Memory B cell (primary cell): ENCODE data around the gene TFEB.

Source experiments
- ATAC-seq: fragments of 150-1000 bp; cut with Tn5 transposase; 2 replicates; pipeline ENCODE4 v1.10.0; 2021; ENCODE audit warnings: low read depth, mild to moderate bottlenecking, moderate library complexity
- DNase-seq, 2 donors: peaks; one replicate each; pipeline ENCODE4 v3.0.0; 2022; ENCODE audit warnings: low spot score in 2 of 2
- H3K27ac Mint-ChIP-seq: one replicate; pipeline ENCODE4 v1.8.0; 2022; ENCODE audit warnings: mild to moderate bottlenecking, moderate library complexity, mixed read lengths
- H3K27me3 Mint-ChIP-seq: one replicate; pipeline ENCODE4 v1.8.0; 2022; ENCODE audit warnings: mixed read lengths
- H3K36me3 Mint-ChIP-seq: one replicate; pipeline ENCODE4 v1.8.0; 2022; ENCODE audit warnings: mild to moderate bottlenecking, mixed read lengths
- H3K4me1 Mint-ChIP-seq: one replicate; pipeline ENCODE4 v1.8.0; 2022; ENCODE audit warnings: mixed read lengths
- H3K4me3 Mint-ChIP-seq: one replicate; pipeline ENCODE4 v1.8.0; 2022; ENCODE audit warnings: mild to moderate bottlenecking, moderate library complexity, mixed read lengths
- H3K9me3 Mint-ChIP-seq: one replicate; pipeline ENCODE4 v1.8.0; 2022; ENCODE audit warnings: mixed read lengths

Gene TFEB

DNA sequence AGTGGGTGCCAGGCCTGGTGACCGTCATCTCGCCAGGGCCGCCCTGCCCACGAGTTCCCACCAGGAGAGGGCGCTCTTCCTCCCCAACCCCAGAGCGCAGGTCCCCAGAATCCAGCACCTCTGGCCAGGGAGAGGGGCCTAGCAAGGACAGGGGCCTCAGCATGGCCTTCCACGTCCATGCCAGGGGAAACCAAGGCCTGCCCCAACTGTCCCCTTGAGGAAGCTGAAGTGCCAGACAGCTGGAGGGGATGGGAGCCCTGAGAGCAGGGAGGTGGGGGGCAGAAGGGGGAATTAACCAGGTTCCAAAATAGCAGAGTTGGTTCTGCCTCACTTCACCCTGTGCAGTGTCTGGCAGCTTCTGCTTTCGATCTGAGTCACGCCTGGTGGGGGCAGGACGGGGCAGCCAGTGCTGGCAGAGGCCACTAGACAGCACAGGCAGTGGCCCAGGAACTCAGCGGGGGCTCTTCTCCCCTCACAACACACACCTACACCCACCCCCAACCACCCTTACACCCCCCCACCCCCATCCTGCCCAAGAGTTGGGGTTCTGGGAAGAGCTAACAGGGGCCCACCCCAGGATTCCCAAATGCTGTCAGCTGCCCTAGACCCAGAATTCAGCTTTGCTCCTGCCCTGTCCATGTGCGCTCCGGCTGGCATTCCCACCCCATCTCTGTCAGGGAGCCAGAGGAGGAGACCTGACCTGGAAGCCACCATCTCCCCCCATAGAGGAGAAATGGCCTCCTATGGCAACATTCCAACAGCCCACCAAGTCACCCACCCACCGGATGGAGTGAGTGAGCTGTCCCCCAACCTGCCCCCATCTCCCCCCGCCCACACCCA is 29.2 kb downstream of the TFEB start:
- peak; percentile 86 for DNase-seq

DNA sequence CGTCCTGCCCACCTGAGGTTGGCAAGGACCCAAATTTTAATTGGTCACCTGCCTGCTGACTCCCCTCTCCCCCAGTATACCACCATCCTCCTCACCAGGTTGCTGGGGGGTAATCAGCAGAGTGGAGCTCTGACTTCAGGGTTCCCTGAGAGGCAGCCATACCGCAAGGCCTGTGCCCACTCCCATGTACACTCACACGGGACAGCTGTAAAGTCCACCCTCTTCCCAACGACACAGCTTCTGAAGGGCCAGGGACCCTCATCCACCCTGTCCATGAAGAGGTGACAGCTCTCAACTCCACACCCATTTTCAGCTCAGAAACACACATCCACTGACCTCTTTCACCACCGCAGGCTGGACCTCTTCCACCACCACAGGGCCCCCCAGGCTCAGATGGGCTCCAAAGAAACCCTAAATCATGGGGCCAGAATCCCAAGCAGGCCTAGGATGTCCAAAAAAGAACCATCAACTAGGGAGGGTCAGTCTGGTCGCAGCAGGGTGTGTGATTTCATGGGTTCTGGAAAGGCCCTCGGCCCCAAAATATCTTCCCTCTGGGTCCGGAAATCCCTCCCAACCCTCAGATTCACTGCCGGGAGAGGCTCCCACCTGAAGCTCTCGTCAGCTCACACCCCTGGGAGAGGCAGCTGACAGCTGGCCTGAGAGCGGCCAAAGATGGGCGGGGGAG is 30.0 kb downstream of the TFEB start:
- Mint-ChIP-seq H3K4me1 (peaks cover 76% of the 10 kb centered on the region), H3K27me3 (no peaks in the 10 kb centered on the region), H3K9me3 (no peaks in the 10 kb centered on the region), H3K4me3 (peak overlapping the region; percentile 94), H3K27ac (peak overlapping the region; percentile 96), H3K36me3 (peaks cover 20% of the 10 kb centered on the region)
- ATAC-seq, result no peak
- DNase-seq, result no peak

More for the DNA sequence above, 29.2 kb downstream of the TFEB start:
- Mint-ChIP-seq H3K36me3 (peaks cover 24% of the 10 kb centered on the region), H3K4me1 (peaks cover 75% of the 10 kb centered on the region), H3K4me3 (peak overlapping the region; percentile 94), H3K9me3 (no peaks in the 10 kb centered on the region), H3K27ac (peak overlapping the region; percentile 96), H3K27me3 (no peaks in the 10 kb centered on the region)
- peak; percentile 92 for ATAC-seq

- peak overlapping the region; percentile 96 for H3K27ac Mint-ChIP-seq
Observed at GRCh38 chr6:41704656-41705310, 30.6 kb downstream of the TFEB start.

DNA sequence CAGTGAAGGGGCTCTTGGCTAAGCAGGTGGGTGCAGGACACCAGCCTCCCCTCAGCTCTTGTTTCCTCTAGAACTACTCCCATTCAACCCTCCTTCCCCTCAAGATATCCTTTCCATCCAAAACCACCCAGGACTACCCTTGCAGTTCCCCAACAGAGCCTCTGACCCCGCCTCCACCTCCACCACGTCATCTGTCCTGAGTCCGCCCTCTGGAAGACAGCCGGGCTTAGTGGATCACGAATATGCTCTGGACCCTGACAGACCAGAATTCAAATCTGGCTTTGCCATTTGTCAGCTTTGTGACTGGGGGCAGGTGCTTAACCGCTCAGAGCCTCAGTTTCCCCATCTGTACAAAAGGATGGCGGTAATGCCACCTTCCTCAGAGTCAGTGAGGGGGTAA is 31.4 kb downstream of the TFEB start:
- Mint-ChIP-seq H3K9me3 (no peaks in the 10 kb centered on the region), H3K4me3 (peak overlapping the region; percentile 94), H3K4me1 (peaks cover 78% of the 10 kb centered on the region), H3K27ac (peak overlapping the region; percentile 96), H3K36me3 (peaks cover 12% of the 10 kb centered on the region), H3K27me3 (no peaks in the 10 kb centered on the region)
- DNase-seq (no peak), ATAC-seq (no peak)

More at GRCh38 chr6:41704656-41705310, 30.6 kb downstream of the TFEB start:
- Mint-ChIP-seq H3K9me3 (no peaks in the 10 kb centered on the region), H3K27me3 (no peaks in the 10 kb centered on the region), H3K36me3 (peaks cover 16% of the 10 kb centered on the region), H3K4me1 (peaks cover 76% of the 10 kb centered on the region), H3K4me3 (peak overlapping the region; percentile 94)
- ATAC-seq, result no peak
- DNase-seq, result no peak

DNA sequence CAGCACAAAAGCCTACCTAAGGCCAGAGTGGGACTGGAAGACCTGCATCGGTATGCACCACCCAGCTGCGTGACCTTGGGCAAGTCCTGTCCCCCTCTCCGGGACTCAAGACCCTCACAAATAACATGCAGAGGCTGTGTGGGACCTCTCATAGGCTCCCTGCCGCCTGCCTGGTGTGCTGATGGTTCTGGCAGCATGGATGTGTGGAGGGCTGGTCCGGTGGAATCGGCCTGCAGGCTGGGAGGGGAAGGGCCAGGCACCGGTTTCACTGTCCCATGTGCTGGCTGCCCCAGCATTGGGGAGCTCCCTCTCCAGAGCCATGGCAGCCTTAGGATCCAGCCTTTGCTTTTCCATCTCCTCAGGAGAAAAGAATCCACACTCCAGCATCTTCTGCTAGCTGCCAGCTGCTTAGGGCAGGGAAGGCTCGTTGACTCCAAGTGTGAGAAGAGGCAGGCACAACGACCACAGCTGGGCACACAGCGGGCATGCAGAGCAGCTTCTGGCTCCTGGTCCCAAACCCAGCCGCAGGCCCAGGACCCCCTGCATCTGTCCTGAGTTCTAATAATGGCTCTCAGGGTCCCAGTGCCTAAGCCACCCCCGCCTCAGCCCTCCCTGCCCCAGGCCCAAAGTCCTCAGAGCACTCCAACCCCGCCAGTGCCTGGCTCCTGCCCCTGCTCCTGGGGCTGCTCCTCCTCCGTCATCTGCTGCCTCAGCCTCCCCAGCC is 32.5 kb downstream of the TFEB start:
- Mint-ChIP-seq H3K36me3 (peaks cover 10% of the 10 kb centered on the region), H3K9me3 (no peaks in the 10 kb centered on the region), H3K4me3 (no peak overlapping the region), H3K27me3 (no peaks in the 10 kb centered on the region), H3K27ac (peak overlapping the region; percentile 96), H3K4me1 (peaks cover 74% of the 10 kb centered on the region)
- no peak for ATAC-seq
- no peak for DNase-seq

DNA sequence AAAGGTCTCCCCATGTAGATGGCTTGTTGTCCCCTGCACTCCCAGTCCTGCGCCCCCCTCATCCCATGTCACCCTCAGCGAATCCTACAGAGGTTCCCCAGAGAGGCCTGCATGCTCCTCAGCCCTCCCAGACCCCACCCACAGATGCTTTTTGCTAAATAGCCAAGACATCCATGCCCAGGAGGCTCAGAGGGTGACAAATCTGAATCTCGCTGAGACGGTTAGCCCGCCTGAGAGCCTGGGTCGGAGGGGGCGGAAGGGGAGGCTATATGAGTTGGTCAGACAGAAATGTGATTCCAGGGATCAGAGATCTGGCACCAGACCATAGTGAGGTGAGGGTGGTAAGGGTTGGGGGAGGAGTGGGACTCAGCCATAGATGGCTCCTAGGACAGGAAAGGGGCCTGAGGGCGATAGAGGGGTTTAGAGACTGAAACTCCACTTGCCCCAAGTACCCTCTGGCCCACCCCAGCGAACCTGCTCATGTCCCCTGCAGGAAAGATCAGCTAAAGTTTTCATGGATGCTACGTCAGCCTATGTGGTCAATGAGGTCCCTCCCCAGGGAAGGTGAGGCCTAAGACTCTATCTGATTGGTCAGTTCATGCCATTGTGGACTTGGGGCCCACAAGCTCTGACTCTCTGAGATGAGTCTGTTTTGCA is 33.2 kb downstream of the TFEB start:
- ATAC-seq (no peak), DNase-seq (no peak)
- H3K4me3 Mint-ChIP-seq, result no peak overlapping the region
- no peaks in the 10 kb centered on the region for H3K27me3 Mint-ChIP-seq
- peaks cover 12% of the 10 kb centered on the region for H3K36me3 Mint-ChIP-seq
- peak overlapping the region; percentile 81 for H3K27ac Mint-ChIP-seq
- no peaks in the 10 kb centered on the region for H3K9me3 Mint-ChIP-seq
- H3K4me1 Mint-ChIP-seq, result peaks cover 71% of the 10 kb centered on the region

DNA sequence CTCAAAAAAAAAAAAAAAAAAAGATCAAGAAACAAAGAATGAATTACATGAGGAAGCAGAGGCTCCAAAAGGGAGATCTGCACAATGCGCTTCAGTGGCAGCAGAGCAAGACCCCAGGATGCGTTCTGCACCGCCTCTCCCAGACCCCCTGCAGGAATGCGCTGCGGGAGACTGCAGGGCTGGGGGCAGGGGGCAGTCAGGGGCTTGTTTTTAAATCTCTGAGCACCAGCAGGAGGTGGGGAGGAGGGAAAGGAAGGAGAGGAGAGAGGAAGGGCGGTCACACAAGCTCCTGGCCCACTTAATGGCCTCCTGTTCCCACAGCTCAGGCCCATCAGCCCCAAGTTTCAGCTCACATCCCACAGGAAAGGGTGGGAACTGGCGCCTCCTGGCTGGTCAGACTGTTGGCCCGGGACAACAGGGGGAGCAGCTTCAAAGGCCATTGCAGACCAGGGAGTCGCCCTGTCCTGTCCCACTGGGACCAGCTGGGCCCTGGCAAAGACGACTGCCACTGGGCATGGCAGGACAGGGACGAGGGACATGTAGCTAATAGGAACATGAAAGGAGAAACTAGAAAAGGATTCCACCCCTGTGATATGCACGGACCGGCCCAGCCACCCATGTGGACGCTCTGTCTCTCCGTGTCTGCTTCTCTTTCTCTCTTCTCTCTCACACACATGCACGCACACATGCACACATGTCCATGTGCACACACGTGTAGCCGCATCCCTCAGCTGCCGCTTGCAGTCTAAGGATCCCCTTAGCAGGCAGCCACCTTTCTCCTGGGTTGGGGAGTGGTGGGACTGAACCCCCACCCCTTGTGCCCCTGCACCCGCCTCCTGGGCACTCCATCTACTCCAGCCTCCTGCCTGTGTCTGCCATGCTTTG is 34.7 kb downstream of the TFEB start:
- DNase-seq, result no peak
- H3K27ac Mint-ChIP-seq, result peak overlapping the region; percentile 87
- ATAC-seq, result no peak
- peaks cover 17% of the 10 kb centered on the region for H3K36me3 Mint-ChIP-seq
- no peaks in the 10 kb centered on the region for H3K27me3 Mint-ChIP-seq
- no peaks in the 10 kb centered on the region for H3K9me3 Mint-ChIP-seq
- H3K4me3 Mint-ChIP-seq, result peak overlapping the region; percentile 61
- H3K4me1 Mint-ChIP-seq, result peaks cover 68% of the 10 kb centered on the region

DNA sequence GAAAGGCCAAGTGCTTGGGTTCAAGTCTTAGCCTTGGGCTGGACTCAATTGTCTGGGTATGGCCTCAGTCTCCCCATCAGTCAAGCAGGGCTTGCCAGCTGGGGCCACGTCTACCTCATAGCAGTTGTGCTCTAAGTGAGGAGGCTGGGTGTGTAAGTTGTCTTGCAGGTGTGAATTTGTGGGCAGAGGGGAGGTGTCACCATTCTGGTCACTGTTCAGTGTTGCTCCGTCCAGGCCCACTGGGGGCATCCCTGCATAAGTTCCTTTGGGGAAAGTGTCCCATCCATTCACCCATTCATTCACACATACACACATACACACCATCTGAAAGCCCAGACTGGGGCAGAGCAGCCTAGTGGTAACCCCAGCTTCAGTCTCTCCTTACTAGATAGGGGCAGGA is 36.3 kb downstream of the TFEB start:
- H3K4me3 Mint-ChIP-seq, result no peak overlapping the region
- H3K27ac Mint-ChIP-seq, result peak overlapping the region; percentile 87
- peaks cover 19% of the 10 kb centered on the region for H3K36me3 Mint-ChIP-seq
- no peaks in the 10 kb centered on the region for H3K27me3 Mint-ChIP-seq
- DNase-seq, result no peak
- peak; percentile 37 for ATAC-seq
- peaks cover 61% of the 10 kb centered on the region for H3K4me1 Mint-ChIP-seq
- H3K9me3 Mint-ChIP-seq, result no peaks in the 10 kb centered on the region

DNA sequence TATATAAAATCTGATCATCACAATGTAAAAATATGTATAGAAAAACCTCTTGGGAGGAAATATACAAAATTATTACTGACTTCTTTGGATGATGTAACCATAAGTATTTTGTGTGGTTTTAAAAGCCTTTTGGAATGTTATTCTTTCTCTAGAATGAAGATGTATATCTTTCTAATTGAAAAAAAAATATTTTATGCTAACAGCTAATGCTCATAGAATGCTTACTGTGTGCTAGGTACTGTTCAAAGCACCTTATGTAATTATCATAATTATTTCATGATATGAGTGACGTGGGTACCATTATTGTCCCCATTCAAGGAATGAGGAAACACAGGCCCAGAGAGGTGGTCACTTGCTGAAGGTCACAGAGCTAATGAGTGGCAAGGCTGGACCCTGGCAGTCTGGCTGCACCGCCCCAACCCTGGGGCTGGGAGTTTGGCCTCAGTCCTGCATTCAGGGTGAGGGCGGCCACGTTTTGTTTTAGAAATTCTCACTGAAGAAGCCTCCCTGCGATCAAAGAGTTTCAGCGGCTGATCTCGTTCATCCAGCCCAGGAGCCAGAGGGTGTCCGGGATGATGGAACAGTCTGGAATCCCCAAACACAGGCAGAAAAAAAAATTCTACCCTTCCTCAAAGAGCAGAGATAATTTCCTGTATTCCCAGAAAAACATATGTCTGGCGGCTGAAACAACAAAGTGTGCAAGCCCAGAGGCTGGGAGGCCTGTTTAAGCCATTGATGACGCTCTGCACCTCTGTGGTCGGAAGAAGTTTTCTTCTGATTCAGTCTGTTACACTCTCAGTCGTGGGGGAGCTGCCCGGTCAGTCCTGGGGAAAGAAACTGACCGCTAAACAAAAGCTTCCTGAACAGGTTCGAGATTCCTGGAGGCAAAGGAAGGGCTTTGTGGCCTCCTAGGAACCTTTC is 37.3 kb downstream of the TFEB start:
- peaks cover 57% of the 10 kb centered on the region for H3K4me1 Mint-ChIP-seq
- DNase-seq (no peak), ATAC-seq (no peak)
- peaks cover 17% of the 10 kb centered on the region for H3K36me3 Mint-ChIP-seq
- H3K4me3 Mint-ChIP-seq, result no peak overlapping the region
- no peaks in the 10 kb centered on the region for H3K9me3 Mint-ChIP-seq
- peak overlapping the region; percentile 87 for H3K27ac Mint-ChIP-seq
- no peaks in the 10 kb centered on the region for H3K27me3 Mint-ChIP-seq

- H3K4me1 Mint-ChIP-seq, result peaks cover 53% of the 10 kb centered on the region
- H3K27ac Mint-ChIP-seq, result peak overlapping the region; percentile 75
- no peaks in the 10 kb centered on the region for H3K27me3 Mint-ChIP-seq
- H3K4me3 Mint-ChIP-seq, result no peak overlapping the region
- no peaks in the 10 kb centered on the region for H3K9me3 Mint-ChIP-seq
- ATAC-seq (no peak), DNase-seq (no peak)
- peaks cover 20% of the 10 kb centered on the region for H3K36me3 Mint-ChIP-seq
Observed at GRCh38 chr6:41696788-41697187, 38.6 kb downstream of the TFEB start.

DNA sequence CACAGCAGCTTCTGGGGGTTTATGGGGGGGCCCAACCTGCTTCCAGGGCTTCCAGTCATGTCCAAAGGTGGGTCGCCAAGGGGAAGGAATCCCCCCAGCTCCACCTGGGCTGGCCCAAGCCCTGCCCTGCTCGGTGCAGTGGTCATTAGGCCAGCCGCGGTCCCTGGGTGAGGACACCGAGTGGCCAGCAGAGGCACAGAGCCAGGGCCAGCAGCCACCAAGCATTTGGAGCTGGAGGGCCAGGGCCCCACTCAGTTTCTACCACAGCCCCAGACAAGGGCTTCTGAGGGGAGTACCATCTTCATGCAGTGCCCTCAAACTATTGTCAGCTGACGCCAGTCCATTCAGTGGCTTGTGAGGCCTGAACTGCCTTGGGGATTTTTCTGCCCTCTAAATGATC is 39.6 kb downstream of the TFEB start:
- Mint-ChIP-seq H3K36me3 (peaks cover 20% of the 10 kb centered on the region), H3K4me3 (no peak overlapping the region), H3K27me3 (no peaks in the 10 kb centered on the region), H3K27ac (peak overlapping the region; percentile 75), H3K4me1 (peaks cover 48% of the 10 kb centered on the region), H3K9me3 (no peaks in the 10 kb centered on the region)
- no peak for DNase-seq
- ATAC-seq, result no peak
